Measurements from ENCODE around the gene TRIP4. TPM values are rescaled to one million over a fixed set of nuclear protein-coding genes. Genes with fewer than 3 reads are reported as not detected.

The TRIP4 gene
- total and polyA plus RNA-seq, 2 of the 8 experiments (the other 6 are each of a cell fraction or from before 2014, with no cell fraction given) = 6.2 to 18.9 TPM

DNA sequence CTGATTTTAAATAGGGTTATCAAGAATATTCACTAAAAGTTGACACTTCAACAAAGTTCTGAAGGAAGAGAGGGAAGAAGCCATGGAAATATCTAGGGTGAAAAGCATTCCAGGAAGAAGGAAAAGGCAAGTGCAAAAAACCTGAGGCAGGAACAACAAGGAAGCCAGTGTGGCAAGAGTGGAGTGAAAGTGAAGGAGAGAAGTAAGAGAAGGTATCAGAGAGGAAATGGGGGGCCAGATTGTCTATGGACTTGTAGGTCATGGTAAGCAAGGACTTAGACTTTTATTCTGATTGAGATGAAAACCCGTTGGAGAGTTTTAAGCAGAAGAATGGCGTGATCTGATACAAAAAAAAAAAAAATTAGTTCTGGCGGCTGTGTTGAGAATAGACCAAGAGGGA lies 54.2 kb downstream of the TRIP4 start:
- no peak overlapping the region for H2AFZ ChIP-seq (ENCODE audit: low read length)
- H4K20me1 ChIP-seq (replicated peaks in 1 of 2; ENCODE audit: control insufficient read depth in 1 of 2, insufficient read depth in 2 of 2, low read length in 2 of 2) = no peaks in the 10 kb centered on the region
- H4K91ac ChIP-seq (replicated peaks; ENCODE audit: insufficient read length, low read length) = no peak overlapping the region
- no peak overlapping the region for H3K18ac ChIP-seq (ENCODE audit: extremely low read depth, low read length)
- no peak overlapping the region for H2BK120ac ChIP-seq (replicated peaks; ENCODE audit: low read depth, low read length)
- no peaks in the 10 kb centered on the region for H3K9me3 ChIP-seq (ENCODE audit: insufficient read depth in 2 of 2, low read depth in 1 of 2, low read length in 1 of 2)
- no peaks in the 10 kb centered on the region for H3K79me2 ChIP-seq (ENCODE audit: control insufficient read depth in 1 of 2, insufficient read depth in 2 of 2, low read length in 2 of 2)
- no peak overlapping the region for H4K8ac ChIP-seq (ENCODE audit: extremely low read depth, insufficient read depth, low read length)
- no peak for TF ChIP-seq HDAC2 (IDR thresholded peaks at IDR 0.05; ENCODE audit: borderline replicate concordance in 1 of 2, low read depth in 2 of 2, low read length in 2 of 2)
- TF ChIP-seq, protein P1, sequence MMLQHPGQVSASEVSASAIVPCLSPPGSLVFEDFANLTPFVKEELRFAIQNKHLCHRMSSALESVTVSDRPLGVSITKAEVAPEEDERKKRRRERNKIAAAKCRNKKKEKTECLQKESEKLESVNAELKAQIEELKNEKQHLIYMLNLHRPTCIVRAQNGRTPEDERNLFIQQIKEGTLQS (IDR thresholded peaks at IDR 0.05; ENCODE audit: insufficient read depth, low read depth, low read length) = no peak
- TF ChIP-seq EP300 (IDR thresholded peaks at IDR 0.05; ENCODE audit: borderline replicate concordance in 1 of 2, low read depth in 2 of 2, low read length in 2 of 2) = no peak
- no peak for TF ChIP-seq SIX5 (IDR thresholded peaks at IDR 0.05; ENCODE audit: low read depth, low read length)
- TF ChIP-seq JUND (IDR thresholded peaks at IDR 0.05; ENCODE audit: low read length) = no peak
- no peak for TF ChIP-seq EZH2 (IDR thresholded peaks at IDR 0.05; ENCODE audit: low read depth, low read length, severe bottlenecking)
- no peak for TF ChIP-seq JUN (IDR thresholded peaks at IDR 0.05; ENCODE audit: low read depth, low read length)
- peaks cover 0 to 2% (median 0%) of the 10 kb centered on the region in 4 experiments; a peak in 1 of 8 replicates for H3K36me3 ChIP-seq (ENCODE audit: control insufficient read depth in 2 of 4, insufficient read depth in 4 of 4, low read length in 3 of 4)
- H2BK5ac ChIP-seq (ENCODE audit: low read depth, low read length) = no peak overlapping the region
- FAIRE-seq = no peak
- H4K5ac ChIP-seq (ENCODE audit: insufficient read length, low read depth, low read length) = no peak overlapping the region
- no peak overlapping the region for H3K14ac ChIP-seq (ENCODE audit: insufficient read length)
- no peak overlapping the region for H3K4ac ChIP-seq (replicated peaks; ENCODE audit: insufficient read length, low read depth, low read length)
- H3K27me3 ChIP-seq (replicated peaks in 1 of 4; ENCODE audit: control insufficient read depth in 3 of 4, extremely low read depth in 1 of 4, insufficient read depth in 3 of 4, low read length in 3 of 4) = no peaks in the 10 kb centered on the region
- H3K27ac ChIP-seq (ENCODE audit: low read depth, low read length) = no peak overlapping the region
- no peaks in the 10 kb centered on the region for H3K4me1 ChIP-seq (replicated peaks in 1 of 4; ENCODE audit: control insufficient read depth in 3 of 4, insufficient read depth in 4 of 4, low read length in 3 of 4)
- no peak overlapping the region for H2BK20ac ChIP-seq (ENCODE audit: low read length)
- ChIA-PET POLR2A (ENCODE audit: partially characterized antibody) (no interaction called here), CTCF (ENCODE audit: partially characterized antibody) (no interaction called here)
- H2AK5ac ChIP-seq (ENCODE audit: low read depth, low read length) = no peak overlapping the region
- H3K23ac ChIP-seq (ENCODE audit: insufficient read length) = no peak overlapping the region
- H3K56ac ChIP-seq (replicated peaks; ENCODE audit: insufficient read length, low read depth, low read length) = no peak overlapping the region
- H3K9ac ChIP-seq (replicated peaks in 1 of 4; ENCODE audit: extremely low read depth in 1 of 4, low read depth in 3 of 4, low read length in 3 of 4) = no peak overlapping the region
- no peak overlapping the region for H2BK12ac ChIP-seq (ENCODE audit: low read depth, low read length)
- 96% methylated on average over 3 of the region's 3 CpGs; no CpG with 5 or more reads in 1 of the 2 experiments for WGBS, 2 experiments (ENCODE audit: extremely low coverage in 1 of 2, insufficient coverage in 1 of 2, insufficient read length in 1 of 2, insufficient replicate concordance in 2 of 2, low coverage in 1 of 2, low lambda C conversion rate in 2 of 2, missing lambda C conversion rate in 1 of 2)
- H3K4me3 ChIP-seq (ENCODE audit: extremely low read depth in 1 of 4, insufficient read depth in 2 of 4, low read depth in 3 of 4, low read length in 4 of 4) = no peak overlapping the region
- no peak overlapping the region for H2BK15ac ChIP-seq (ENCODE audit: low read length)
- no peaks in the 10 kb centered on the region for H3K23me2 ChIP-seq (ENCODE audit: low read depth, low read length)
- H3K79me1 ChIP-seq (ENCODE audit: low read depth, low read length) = no peaks in the 10 kb centered on the region
- no peak for DNase-seq (ENCODE audit: low read depth in 1 of 2, low spot score in 2 of 2)
- no peak overlapping the region for H3K4me2 ChIP-seq (ENCODE audit: insufficient read depth in 1 of 2, low read depth in 2 of 2, low read length in 2 of 2)
